Daoy (cell line): ENCODE measurements around the gene TMEM167B. TPM values are rescaled to one million over a fixed set of nuclear protein-coding genes. Genes with fewer than 3 reads are reported as not detected.

Experiments
- DNase-seq: peaks from one replicate; pipeline ENCODE4 v3.0.0-alpha.2; 2015; ENCODE audit warnings: low read depth
- total RNA-seq: library from RNA; depleted of rRNA; stranded (reverse); fragments of >200 nt; shearing (Covaris generic); gene quantifications from 2 replicates; pipeline ENCODE4 v1.2.3, GENCODE V29; 2014

TMEM167B gene
- total RNA-seq, 1 experiment from 2014 or later, result 27.9 TPM

DNA sequence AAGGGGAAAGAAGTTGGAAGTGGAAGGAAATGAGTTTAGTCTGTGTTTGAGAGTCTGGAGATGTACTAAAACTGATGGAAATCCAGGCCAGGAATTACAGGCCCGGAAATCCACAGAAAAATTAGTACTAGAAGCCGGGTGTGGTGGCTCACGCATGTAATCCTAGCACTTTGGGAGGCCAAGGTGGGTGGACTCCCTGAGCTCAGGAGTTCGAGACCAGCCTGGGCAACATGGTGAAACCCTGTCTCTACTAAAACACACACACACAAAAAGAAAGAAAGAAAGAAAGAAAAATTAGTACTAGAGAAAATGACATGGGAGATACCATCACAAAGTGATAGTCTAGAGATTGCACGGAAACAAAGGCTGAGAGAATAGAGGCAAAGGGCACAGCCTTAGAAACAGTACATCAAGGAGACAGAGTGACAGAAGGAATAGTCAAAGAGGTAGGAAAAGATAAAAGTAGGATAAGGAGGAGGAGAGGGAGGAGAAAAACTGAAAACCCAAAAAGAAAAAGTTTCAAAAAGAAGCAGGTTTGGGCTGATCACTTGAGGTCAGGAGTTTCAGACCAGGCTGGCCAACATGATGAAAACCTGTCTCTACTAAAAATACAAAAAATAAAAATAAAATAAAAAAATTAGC, 10.0 kb upstream of the TMEM167B start:
- no peak for DNase-seq

DNA sequence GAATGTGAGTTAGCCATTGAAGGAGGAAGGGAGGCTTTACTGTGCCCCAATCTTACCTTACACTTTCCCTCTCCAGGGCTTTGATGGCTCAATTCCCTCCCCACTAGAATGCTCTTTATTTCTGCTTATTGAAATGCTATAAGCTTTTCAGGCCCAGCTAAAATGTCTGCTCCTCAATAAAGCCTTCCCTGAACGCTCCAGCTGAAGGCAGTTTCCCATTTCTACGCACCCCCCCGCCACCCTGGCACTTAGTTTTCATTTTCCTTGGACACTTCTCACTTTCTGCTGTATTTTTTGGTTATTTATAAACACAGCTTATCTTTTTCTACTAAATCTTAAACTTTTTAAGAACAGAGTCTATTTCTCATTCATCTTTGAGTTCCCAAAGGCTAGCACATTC, 7.1 kb upstream of the TMEM167B start:
- DNase-seq, result no peak

DNA sequence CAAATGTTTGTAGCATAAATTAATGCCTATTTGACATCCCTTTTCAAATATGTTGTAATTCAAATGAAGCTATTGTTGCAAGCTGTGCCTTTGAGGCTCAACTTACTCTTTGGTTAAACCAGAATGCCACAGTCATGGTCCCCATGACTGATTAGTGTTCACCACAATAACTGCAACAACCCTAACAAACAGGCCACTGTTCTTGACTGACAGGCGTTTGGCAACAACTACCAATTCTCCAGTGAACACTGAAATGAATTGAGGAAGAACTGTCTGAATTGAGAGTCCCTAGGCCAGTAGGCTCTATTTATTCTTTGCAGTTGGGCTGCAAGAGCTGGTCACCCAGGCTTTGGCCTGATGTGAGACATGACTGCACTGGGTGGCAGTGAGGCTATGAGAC, 6.6 kb upstream of the TMEM167B start:
- DNase-seq, result no peak

- DNase-seq, result peak; percentile 86
Observed at GRCh38 chr1:109084563-109085517, 5.7 kb upstream of the TMEM167B start.

GRCh38 chr1:109089242-109090015, 1.1 kb upstream of the TMEM167B start:
- peak; percentile 53 for DNase-seq

GRCh38 chr1:109091078-109091838, 694 bp downstream of the TMEM167B start:
- no peak for DNase-seq

DNA sequence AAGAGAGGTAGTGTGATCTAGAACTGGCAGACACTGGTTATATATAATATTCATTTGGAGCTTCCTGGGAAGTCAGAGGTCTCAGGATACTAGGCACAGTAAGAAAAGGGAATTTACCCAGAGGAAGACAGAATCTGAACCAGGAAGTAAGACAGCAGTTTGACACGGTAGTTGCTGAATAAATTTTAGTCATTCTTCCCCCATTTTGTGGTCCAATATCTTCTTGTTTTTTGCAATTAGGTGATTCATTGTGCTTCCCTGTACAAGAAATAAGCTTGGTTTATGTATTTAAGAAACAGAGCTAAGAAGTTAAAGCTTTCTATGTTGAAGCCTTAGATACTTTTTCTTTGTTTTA, 1.3 kb downstream of the TMEM167B start:
- no peak for DNase-seq

GRCh38 chr1:109094377-109094803, 3.8 kb downstream of the TMEM167B start:
- peak; percentile 43 for DNase-seq

DNA sequence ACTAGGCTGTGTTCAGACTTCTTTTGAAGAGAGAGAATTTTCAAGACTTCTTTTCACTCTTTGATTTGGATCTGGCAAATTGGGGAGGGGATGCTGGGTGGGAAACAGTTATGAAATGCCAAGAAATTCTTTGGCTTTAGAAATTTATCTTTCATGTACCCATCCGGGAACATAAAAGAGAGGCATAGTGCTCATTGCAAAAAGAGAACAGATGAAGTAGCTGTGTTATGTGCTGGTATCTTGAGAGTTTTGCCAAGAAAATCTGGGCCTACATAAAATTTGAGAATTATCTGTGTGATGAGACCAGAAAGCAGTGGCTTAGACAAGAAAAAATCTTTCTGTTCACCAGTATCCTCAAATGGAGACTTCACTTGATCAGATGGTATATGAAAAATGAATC, 4.3 kb downstream of the TMEM167B start:
- DNase-seq, result no peak

DNA sequence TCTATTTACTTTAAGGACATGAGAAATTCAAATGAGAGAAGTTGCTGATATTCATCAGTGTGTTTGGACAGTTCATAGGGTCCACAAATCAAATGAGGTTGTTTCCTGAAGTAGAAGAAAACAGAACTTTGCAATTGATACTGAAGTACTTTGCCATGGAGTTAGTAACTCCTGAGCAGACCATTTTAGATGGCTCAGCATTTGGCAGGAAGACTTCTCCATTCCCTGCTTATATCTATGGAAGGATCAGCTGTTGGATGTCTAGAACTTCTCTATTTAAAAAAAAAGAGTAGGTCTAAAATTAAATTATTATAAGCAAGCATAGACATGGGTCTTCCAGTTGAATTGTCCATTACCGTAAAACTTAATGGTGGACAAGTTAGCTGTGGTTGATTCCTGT, 5.1 kb downstream of the TMEM167B start:
- DNase-seq, result no peak

- DNase-seq, result no peak
Observed at GRCh38 chr1:109096120-109096519, 5.6 kb downstream of the TMEM167B start.

GRCh38 chr1:109099938-109100773, 9.6 kb downstream of the TMEM167B start:
- peak; percentile 99 for DNase-seq

DNA sequence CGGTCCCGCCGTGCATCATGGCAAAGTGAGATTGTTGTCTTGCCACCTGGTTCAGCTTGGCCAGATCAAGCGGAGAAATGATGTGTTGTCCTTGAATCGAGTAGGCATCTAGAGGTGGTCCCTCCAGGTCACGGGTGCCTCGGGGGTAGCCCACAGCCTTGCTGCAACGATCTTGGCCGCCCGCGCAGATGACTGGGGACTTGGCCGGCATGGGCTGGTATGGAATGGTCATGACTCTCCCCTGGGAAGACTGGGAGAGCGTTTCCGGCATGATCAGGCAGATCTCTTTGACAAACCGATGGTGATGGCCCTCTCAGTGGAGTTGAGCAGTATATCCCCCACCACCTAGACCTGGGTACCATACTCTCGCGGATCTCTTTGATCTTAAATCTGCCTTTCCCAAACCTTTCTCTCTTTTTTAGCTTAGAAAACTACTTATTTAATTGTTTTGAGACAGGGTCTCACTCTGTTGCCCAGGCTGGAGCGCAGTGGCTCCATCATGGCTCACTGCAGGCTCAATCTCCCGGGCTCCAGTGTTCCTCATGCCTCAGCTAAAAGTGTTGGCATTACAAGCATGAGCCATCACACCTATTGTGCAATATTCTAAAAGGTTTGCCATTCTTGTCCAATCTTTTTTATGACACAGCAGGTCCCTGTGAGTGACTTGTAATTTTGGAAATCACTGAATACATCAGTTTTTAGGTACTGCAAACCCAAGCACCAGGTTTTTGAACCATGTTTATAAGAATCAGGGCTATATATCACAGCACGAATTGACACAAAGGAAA, 14.0 kb downstream of the TMEM167B start:
- DNase-seq, result no peak

DNA sequence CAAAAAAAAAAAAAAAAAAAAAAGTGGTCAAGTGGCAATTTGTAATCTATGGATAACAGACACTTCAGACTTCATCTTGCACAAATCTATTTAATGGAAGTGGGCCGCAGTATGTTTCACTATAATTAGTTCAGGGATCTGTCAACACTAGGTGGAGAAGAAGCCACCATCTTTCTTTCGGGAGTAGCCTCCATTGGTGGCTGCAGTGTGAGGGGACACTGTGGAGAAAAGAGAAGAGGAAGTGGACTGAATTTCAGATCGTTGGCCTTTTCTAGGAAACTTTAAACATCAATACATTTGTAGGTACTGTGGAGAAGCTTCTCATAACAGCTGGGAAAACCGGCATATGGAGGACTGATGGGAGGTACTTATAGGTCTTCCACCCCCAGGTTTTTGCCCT, 15.3 kb downstream of the TMEM167B start:
- DNase-seq, result no peak

GRCh38 chr1:109107785-109108184, 17.2 kb downstream of the TMEM167B start:
- no peak for DNase-seq

DNA sequence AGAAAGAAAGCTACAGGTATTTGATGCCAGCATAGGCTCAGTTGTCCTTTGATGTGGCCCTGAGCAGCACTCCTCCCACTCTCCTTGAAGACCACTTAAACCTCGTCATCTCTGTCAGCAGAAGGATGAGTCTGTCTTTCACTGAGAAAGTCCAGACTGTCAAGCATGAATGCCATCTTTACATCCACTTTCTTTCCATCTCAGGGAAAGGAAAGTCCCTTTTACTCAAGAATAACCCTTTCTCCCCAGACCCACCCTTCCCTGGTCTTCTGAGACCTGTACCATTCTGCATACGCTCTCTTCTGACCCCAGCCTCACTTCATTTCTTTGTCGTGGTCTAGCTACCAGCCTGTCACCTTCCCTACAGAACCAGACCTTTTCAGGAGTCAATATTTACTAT, 19.3 kb downstream of the TMEM167B start:
- no peak for DNase-seq

DNA sequence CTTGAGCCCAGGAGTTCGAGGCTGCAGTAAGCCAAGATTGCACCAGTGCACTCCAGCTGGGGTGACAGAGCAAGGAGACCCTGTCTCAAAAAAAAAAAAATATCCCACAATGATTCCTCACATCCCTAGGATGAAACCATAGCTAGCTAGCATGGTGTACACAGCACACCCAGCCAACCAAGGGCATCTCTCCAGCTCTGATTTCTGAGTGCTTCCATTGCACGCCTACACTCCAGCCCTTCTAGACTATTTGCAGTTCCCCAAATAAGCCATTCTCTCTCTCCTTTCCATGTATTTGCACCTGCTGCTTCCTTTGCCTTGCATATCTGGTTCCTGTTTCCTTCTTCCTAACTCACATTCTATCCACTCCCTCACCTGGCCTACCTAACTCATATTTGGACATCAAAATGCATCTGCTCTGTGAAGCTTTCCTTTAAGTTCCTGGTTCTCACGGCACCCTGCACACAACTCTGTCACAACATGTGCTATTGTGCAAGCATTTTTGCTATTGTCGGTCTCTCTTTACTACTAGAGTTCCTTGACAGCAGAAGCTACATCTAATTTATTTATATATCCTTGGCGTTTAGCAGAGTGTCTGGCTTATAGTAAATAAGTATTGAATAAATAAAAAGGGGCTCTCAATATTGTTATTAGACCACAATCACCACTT, 21.0 kb downstream of the TMEM167B start:
- DNase-seq, result no peak

DNA sequence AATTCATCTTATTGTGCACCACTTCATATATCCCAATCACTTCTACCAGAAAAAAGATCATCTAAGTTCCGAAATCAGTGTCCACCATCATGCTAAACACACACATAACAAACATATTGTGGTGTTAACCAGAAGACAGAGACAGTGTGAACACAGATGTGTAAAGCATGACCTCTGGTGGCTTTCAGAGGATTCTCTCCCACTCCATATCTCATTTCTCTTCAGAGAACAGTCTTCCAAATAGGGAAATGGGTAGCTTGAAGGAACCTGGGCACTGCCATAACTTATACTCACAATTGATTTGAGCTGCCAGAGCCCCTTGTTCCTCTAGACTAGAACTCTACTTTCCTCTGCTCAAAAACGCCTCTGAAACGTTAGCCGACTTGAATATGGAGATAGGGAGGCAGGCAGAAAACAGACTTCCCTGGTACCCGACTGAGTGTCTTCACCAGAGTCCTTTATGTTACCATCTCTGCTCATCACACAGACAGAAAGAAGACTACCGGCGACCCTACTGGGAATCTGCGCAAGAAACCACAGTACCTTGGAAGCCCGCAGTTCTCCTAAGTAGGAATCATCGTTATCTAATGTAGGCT, 21.6 kb downstream of the TMEM167B start:
- DNase-seq, result peak; percentile 29
